Amygdala (tissue), 56 donors: ENCODE data around the gene TRA2B.

ENCODE experiments used
- DNase-seq, 56 donors: peaks; one replicate each; lab custom pipeline; 2025; lab: John Stamatoyannopoulos, UW

Gene TRA2B

GRCh38 chr3:185937689-185938374, at the start of gene TRA2B:
Gene TRA2B (minus strand): TSS chr3:185938014. CDS start chr3:185937860, 154 bp downstream.
- peak; percentile 87 to 99 (median 98) for DNase-seq

- DNase-seq, result no peak
Measured at GRCh38 chr3:185986198-185986777, 48.5 kb upstream of the TRA2B start.

- DNase-seq, result no peak
Measured at GRCh38 chr3:185984203-185984602, 46.4 kb upstream of the TRA2B start.

- DNase-seq, result peak in 53 of 56 donors; percentile 2 to 85 (median 48)
Measured at GRCh38 chr3:185983495-185984141, 45.8 kb upstream of the TRA2B start.

GRCh38 chr3:185982632-185983031, 44.8 kb upstream of the TRA2B start:
- DNase-seq, result no peak

- no peak for DNase-seq
Measured at GRCh38 chr3:185981621-185982020, 43.8 kb upstream of the TRA2B start.

GRCh38 chr3:185979721-185980121, 41.9 kb upstream of the TRA2B start:
- no peak for DNase-seq

GRCh38 chr3:185978516-185978915, 40.7 kb upstream of the TRA2B start:
- DNase-seq, result no peak

- DNase-seq, result no peak
Measured at GRCh38 chr3:185977679-185978040, 39.8 kb upstream of the TRA2B start.

- peak in 52 of 56 donors; percentile 3 to 93 (median 46) for DNase-seq
Measured at GRCh38 chr3:185976977-185977678, 39.3 kb upstream of the TRA2B start.

- no peak for DNase-seq
Measured at GRCh38 chr3:185976100-185976499, 38.3 kb upstream of the TRA2B start.

GRCh38 chr3:185971579-185971978, 33.8 kb upstream of the TRA2B start:
- DNase-seq, result no peak

GRCh38 chr3:185968168-185968567, 30.4 kb upstream of the TRA2B start:
- no peak for DNase-seq

- no peak for DNase-seq
Measured at GRCh38 chr3:185966655-185967054, 28.8 kb upstream of the TRA2B start.

- no peak for DNase-seq
Measured at GRCh38 chr3:185965496-185965895, 27.7 kb upstream of the TRA2B start.

GRCh38 chr3:185961675-185962232, 23.9 kb upstream of the TRA2B start:
- no peak for DNase-seq

GRCh38 chr3:185960522-185961288, 22.9 kb upstream of the TRA2B start:
- DNase-seq, result no peak

- no peak for DNase-seq
Measured at GRCh38 chr3:185959609-185960521, 22.1 kb upstream of the TRA2B start.

GRCh38 chr3:185958626-185959025, 20.8 kb upstream of the TRA2B start:
- DNase-seq, result no peak
